PC-3 (cell line): Measurements from ENCODE around the gene MACROD2.

Experiments used
- CTCF ChIP-seq: fragments of 300-600 bp; sonication (generic); conservative IDR thresholded peaks from 2 replicates; pipeline ENCODE4 v1.5.1; 2017; ENCODE audit warnings: antibody characterized with exemption, low read depth, mild to moderate bottlenecking, low read length
- EZH2 ChIP-seq: fragments of 300-600 bp; sonication (generic); IDR thresholded peaks from one replicate; pipeline ENCODE4 v1.6.1; 2017; ENCODE audit warnings: antibody characterized with exemption, mild to moderate bottlenecking, low read length; ENCODE audit not compliant: unreplicated experiment

DNA sequence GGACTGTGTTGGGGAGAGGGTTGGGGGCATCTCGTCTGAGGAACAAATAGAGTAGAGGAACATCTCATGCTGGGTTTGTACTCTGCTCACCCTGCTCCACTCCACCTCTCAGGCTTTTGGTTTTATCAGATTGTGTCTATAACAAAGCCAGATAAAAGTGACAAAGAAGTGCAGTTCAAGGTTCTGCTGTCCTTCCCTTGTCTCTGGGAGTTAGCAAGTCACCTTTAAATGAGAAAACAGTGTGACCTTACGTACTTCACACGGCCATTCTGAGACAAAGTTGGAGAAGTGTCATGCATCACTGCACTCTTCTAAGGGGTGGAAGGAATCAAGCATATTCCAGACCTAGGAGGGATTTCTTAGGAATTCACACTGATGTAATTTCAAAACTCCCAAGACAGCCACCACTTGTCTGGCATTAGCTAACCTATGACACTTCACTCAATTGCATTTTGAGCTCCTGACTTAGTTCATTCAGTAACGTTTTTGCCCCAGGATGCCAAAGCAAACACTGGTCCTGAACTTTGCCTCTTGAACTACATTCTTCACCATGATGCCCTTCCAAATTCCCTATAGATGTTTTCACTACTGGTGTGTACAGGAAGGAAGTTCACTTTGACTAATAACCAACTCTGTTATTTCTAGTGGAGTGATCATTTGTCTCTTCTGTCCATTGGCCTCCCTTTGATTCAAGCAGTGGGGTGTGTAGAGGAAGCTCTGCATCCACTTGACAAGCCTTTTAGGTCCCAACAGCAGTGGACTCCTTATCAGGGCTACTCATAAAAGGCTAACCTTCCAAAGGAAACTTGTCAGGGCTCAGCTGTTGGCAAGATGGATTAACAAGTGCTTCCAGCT, 989.7 kb downstream of the MACROD2 start:
- TF ChIP-seq CTCF (no peak), EZH2 (no peak)
